Islet of Langerhans (tissue), 1 donor: ENCODE data around the gene CST9.
"Not testable (repeated sequence)": the region's sequence is repeated elsewhere in the genome, so short reads cannot be mapped to it uniquely, and the experiment has no call there.

Source experiments
- FAIRE-seq: peaks from one replicate; lab custom pipeline; 2011; peaks lifted over from hg19 to GRCh38; lab: Jason Lieb, UNC

The CST9 gene

DNA sequence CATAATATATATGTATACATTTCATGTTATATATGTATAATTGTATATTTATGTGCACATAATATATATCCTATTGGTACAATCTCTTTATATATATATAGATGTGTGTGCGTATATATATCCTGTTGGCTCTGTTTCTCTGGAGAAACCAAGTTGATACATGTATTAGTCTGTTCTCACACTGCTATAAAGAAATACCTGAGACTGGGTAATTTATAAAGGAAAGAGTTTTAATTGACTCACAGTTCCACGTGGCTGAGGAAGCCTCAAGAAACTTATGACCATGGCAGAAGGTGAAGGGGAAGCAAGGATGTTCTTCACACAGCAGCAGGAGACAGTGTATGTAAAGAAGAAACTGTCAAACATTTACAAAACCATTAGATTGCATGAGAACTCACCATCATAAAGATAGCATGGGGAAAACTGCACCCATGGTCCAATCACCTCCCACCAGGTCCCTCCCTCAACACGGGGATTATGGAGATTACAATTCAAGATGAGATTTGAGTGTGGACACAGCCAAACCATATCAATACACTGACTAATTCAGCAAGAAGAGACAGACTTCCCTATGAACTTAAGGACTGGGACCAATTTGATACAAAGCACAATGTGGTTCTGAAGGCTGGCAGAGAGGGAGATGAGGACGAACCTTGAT lies 18.1 kb upstream of the CST9 start:
- no peak for FAIRE-seq

DNA sequence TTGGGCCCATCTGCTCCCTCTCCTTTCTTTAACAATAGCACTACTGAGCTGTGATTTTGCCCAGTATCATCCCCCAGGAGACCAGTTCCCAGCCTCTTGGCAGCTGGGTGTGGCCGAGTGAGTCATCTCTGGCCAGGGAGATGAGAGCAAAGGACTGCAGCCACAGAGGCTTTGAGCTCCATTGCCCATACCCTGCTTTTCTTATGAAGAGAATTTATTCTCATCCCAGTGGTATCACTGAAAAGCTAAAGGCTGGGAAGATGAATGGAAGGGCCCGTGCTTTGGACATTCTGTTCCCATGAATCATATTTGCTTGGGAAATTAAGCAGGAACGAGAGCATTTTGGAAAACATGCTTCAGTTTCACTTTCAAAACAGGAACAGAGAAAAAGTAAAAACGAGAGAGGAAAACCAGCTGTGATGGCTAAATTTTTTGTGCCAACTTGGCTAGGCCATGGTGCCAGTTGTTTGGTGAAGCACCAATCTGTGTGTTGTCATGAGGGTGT lies 17.2 kb upstream of the CST9 start:
- FAIRE-seq: no peak

DNA sequence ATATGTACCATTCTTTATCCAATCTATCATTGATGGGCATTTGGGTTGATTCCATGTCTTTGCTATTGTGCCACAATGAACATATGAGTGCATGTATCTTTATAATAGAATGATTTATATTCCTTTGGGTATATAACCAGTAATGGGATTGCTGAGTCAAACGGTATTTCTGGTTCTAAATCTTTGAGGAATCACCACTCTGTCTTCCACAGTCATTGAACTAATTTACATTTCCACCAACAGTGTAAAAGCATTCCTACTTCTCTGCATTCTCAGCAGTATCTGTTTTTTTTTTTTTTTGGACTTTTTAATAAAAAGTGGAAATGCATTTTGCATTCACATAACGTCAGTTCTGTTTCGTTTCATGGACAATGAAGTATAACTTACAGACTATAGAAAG lies 16.7 kb upstream of the CST9 start:
- not testable (repeated sequence) for FAIRE-seq

GRCh38 chr20:23620670-23621386 lies 15.1 kb upstream of the CST9 start:
- FAIRE-seq: not testable (repeated sequence)

DNA sequence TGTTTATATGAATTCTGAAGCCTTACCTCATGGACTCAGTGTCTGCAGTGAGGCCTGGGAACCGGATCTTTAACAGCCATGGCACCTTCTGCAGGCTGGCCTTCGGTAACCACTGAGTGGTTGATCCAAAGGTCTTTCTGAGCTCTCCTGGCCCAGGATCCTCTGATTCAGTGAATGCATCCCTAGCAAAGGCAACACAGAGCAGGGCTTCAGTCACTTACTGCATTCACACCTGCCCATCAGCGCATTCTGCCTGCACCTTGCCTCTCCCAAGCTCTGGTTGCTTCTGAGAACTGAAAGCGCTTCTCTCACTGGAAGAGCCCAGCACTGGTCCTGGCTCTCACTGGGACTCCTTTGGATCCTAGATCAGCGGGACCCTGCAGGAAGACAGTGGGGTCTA lies 8.4 kb upstream of the CST9 start:
- FAIRE-seq: no peak

GRCh38 chr20:23613676-23614075 lies 8.0 kb upstream of the CST9 start:
- FAIRE-seq: no peak

GRCh38 chr20:23612396-23612795 lies 6.7 kb upstream of the CST9 start:
- no peak for FAIRE-seq

DNA sequence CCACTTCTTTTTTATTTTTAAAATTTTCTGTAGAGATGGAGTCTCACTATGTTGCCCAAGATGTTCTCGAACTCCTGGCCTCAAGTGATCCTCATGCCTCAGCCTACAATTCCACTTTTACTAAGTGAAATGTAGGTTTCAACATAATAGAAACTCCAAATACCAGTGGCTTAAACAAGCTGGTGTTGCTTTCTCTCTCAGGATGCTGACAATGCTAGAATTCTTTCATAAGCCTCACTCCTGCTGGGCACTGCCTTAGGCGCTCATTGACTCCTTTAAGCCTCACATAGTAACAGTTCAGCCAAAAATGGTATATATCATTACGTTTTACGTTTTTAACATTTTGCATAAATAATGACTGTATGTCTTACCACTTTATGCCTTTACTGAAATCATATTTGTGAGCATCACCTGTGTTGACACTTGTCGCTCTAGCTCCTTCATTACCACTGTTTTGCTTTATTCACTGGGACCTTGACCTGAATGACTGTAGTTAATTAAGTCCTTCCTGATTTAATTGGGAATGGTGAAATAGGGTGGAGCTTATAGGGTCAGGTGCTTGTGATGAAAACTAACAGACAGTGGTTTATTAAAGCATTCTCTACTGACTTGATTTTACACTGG lies 3.9 kb upstream of the CST9 start:
- FAIRE-seq: no peak

- FAIRE-seq: no peak
These were observed 2.6 kb upstream of the CST9 start for GRCh38 chr20:23608251-23608846.

DNA sequence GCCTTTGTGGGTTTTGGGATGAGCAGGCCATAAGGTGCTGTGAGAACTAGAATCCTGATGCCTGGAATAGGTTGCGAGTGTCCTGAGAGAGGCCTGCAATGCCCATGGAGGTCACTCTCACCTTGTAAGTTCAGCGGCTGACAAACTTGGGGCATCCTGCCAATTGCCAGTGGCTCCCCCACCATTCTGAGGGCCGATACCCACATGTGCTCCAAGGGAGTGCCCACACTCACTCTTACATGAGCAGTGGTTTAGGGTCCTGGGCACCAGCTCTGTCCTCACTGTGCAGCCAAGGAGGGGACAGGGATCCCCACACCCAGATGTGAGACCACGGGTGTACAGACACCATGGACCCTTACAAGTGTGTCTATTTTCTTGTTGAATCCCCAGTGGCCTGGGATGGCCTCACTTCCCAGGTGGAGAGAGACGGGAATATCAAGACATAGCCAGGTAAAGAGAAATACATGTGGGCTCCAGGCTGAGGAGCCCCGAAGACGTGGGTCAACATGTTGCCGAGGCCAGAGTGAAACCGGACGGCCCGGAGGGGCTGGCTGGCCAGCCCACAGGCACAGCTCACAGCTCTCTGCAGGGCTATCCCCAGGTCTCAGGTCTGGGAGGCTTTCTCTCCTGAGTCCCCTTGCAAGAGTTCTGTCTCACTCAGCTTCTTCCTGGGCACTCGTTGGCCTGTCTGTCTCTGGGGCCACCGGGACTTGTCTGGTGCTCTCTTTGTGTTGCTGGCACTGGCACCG lies 2.0 kb upstream of the CST9 start:
- FAIRE-seq: no peak

GRCh38 chr20:23606652-23607049 lies 934 bp upstream of the CST9 start:
- peak; percentile 58 for FAIRE-seq

DNA sequence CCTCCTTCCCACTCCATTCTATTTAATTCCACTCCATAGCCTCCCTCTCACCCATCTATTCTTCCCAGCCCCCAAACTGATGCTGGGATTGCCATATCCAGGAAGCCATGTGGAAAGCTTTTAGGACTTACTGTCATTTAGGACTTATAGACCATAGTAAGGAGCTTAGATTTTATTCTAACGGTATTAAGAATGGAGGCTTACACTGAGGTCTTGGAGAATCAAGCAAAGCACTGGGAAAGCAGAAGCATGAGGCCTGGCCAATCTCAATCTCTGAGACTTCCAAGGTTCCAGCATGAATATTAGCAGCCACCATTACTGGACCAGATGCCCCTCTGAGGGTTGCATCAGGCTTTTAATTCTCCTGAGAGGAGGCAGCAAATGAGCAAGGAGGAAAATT lies 1.4 kb downstream of the CST9 start:
- FAIRE-seq: no peak

GRCh38 chr20:23603321-23603720 lies 2.4 kb downstream of the CST9 start:
- FAIRE-seq: no peak

DNA sequence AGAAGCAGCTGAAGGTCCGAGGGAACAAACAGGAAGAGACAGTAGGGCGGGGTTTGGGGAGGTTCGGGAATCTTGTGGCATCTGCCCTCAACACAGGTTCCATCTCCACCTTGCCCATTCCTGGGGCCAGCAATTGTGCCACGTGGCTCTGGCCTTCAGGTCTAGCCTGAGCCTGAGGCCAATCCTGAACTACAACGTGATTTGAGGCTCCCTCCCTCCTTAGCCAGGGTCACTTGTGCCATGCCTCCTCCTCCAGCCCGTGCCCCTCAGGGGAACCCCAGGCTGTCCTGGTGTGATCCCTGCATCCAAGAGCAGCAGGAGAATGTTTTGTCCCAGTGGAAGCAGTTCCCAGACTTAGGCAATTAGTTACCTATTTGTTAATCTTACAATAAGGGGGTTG lies 3.0 kb downstream of the CST9 start:
- FAIRE-seq: no peak

DNA sequence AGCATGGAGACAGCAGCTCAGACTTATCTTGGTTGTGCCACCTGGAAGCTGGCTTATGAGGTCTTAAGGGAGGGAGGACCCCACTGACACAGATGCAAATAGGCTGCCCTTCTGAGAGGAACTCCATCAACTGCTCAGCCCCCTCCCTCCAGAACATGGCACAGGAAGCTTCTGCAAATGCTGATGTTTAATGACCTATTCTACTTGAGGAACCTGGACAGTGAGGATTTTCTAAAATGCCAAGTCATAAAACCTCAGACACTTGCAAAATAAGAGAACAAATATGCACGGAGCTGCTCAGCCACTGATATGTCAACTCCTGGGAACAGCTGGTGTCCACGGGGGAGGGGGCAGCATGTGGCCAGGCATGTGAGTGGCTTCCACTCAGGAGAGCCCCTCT lies 3.5 kb downstream of the CST9 start:
- no peak for FAIRE-seq

GRCh38 chr20:23601715-23602114 lies 4.0 kb downstream of the CST9 start:
- FAIRE-seq: no peak

- FAIRE-seq: no peak
These were observed 7.2 kb downstream of the CST9 start for GRCh38 chr20:23598481-23598880.

DNA sequence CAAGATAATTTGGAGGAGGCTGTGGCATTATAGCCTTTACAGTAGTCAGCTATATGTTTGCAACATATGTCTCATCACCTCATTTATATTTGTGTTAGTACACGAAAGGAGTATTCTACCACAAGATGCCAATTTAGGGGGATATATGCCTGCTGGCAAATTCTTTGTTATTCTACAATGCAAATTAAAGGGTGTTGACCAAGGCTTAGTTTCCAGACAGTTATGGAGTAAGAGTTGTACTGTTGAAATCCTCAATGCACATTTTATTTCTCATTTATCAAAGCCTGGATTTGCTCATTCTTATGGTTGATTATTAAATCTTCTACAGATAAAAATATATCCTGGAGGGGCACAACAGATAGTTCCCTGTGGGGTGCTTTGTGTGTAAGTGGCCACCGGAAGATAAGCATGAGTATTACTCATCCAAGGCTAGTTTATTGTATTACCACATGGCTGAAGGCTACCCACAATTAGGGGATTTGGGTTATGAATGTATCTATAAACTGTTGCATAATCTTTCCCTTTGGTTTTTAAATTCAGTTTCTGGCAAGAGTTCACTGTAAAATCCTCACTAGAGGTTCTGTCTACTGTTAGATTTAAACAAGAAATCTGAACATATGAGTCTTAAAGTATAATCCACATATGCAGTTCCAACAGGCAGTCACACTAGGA lies 9.0 kb downstream of the CST9 start:
- FAIRE-seq: no peak

GRCh38 chr20:23595941-23596340 lies 9.8 kb downstream of the CST9 start:
- no peak for FAIRE-seq

GRCh38 chr20:23588434-23589403 lies 17.0 kb downstream of the CST9 start:
- FAIRE-seq: no peak

GRCh38 chr20:23587631-23588030 lies 18.1 kb downstream of the CST9 start:
- FAIRE-seq: no peak
